NCI-H2081 (cell line): ENCODE results near the gene SLC2A4.

Experiments
- DNase-seq, 2 experiments: peaks; one replicate each; lab custom pipeline; 2025; lab: John Stamatoyannopoulos, UW

SLC2A4 gene

GRCh38 chr17:7248796-7249195 is 32.7 kb upstream of the SLC2A4 start:
- DNase-seq, result no peak

GRCh38 chr17:7249214-7249613 is 32.3 kb upstream of the SLC2A4 start:
- DNase-seq, result no peak

GRCh38 chr17:7249830-7250229 is 31.7 kb upstream of the SLC2A4 start:
- no peak for DNase-seq

- DNase-seq, result no peak
Observed at GRCh38 chr17:7250695-7251627, 30.6 kb upstream of the SLC2A4 start.

GRCh38 chr17:7251661-7252175 is 29.8 kb upstream of the SLC2A4 start, which contains the start of gene CTDNEP1:
TSS of gene CTDNEP1 (minus strand) at chr17:7251734. CDS start at chr17:7251296, 438 bp downstream.
- peak; percentile 92 to 95 for DNase-seq

- peak; percentile 80 to 83 for DNase-seq
Observed at GRCh38 chr17:7252176-7253043, 29.1 kb upstream of the SLC2A4 start, which contains the start of gene ELP5. TSS of gene ELP5 (plus strand) at chr17:7252215. CDS start at chr17:7252551, 336 bp downstream.

GRCh38 chr17:7253082-7253481 is 28.4 kb upstream of the SLC2A4 start:
- DNase-seq, result no peak

GRCh38 chr17:7254511-7254910 is 27.0 kb upstream of the SLC2A4 start:
- no peak for DNase-seq

GRCh38 chr17:7256766-7257456 is 24.6 kb upstream of the SLC2A4 start:
- no peak for DNase-seq

- DNase-seq, result no peak
Observed at GRCh38 chr17:7258731-7259554, 22.6 kb upstream of the SLC2A4 start.

GRCh38 chr17:7259555-7259889 is 22.0 kb upstream of the SLC2A4 start:
- DNase-seq, result no peak

GRCh38 chr17:7260151-7260550 is 21.4 kb upstream of the SLC2A4 start:
- no peak for DNase-seq

- peak; percentile 25 to 38 for DNase-seq
Observed at GRCh38 chr17:7260651-7261378, 20.7 kb upstream of the SLC2A4 start.

GRCh38 chr17:7261379-7262191 is 19.9 kb upstream of the SLC2A4 start:
- DNase-seq, result no peak

GRCh38 chr17:7262192-7262934 is 19.2 kb upstream of the SLC2A4 start, which contains the start of gene CLDN7:
TSS of gene CLDN7 (minus strand) at chr17:7262478. CDS start at chr17:7262043, 435 bp downstream.
- DNase-seq, result peak; percentile 56 to 78

- DNase-seq, result peak in 1 of 2 experiments; percentile 8
Observed at GRCh38 chr17:7262935-7263800, 18.4 kb upstream of the SLC2A4 start.

- DNase-seq, result no peak
Observed at GRCh38 chr17:7263801-7264078, 17.8 kb upstream of the SLC2A4 start.

GRCh38 chr17:7266784-7267183 is 14.7 kb upstream of the SLC2A4 start:
- DNase-seq, result no peak
